8988T (cell line): ENCODE data around the gene OGG1.

Experiments
- DNase-seq: peaks from one replicate; pipeline ENCODE4 v3.0.0; 2011

OGG1 gene

DNA sequence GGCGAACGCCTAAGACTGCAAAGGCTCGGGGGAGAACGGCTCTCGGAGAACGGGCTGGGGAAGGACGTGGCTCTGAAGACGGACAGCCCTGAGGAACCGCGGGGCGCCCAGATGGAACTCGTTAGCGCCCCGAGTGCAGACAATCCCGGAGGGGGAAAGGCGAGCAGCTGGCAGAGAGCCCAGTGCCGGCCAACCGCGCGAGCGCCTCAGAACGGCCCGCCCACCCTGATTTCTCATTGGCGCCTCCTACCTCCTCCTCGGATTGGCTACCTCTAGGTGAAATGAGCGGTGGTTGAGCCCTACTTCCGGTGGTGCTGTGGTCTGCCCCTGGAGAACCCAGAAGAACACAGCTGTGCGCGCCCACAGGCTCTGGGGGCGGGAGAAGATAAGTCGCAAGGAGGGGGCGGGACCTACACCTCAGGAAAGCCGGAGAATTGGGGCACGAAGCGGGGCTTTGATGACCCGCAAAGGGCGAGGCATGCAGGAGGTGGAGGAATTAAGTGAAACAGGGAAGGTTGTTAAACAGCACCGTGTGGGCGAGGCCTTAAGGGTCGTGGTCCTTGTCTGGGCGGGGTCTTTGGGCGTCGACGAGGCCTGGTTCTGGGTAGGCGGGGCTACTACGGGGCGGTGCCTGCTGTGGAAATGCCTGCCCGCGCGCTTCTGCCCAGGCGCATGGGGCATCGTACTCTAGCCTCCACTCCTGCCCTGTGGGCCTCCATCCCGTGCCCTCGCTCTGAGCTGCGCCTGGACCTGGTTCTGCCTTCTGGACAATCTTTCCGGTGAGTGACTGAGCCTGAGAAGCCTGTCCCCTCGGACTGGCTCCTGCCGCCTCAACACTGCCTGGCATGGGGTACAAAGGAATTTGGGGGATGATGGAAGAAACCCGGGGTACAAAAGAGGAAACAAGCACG, at the start of gene OGG1:
OGG1 (plus strand) TSS at position 308 of the 911 bp plus-strand sequence; CDS start at position 643, 335 bp downstream.
- DNase-seq = peak; percentile 96

DNA sequence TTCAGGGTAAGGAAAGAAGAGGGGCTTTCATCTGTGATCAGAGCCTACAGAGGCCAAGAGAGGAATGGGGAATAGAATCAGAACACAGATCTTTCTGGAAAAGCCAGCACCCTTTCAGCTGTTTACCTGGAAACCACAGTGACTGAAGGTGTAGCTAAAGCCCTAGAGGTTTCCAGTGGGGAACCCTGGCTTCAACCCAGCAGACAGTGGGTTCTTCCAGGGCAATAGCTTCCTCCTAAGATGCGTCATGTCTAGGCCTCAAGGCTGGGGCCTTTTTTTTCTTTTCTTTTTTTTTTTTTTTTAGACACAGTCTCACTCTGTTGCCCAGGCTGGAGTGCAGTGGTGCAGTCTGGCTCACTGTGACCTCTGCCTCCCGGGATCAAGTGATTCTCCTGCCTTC, 49.2 kb upstream of the OGG1 start:
- DNase-seq = no peak

DNA sequence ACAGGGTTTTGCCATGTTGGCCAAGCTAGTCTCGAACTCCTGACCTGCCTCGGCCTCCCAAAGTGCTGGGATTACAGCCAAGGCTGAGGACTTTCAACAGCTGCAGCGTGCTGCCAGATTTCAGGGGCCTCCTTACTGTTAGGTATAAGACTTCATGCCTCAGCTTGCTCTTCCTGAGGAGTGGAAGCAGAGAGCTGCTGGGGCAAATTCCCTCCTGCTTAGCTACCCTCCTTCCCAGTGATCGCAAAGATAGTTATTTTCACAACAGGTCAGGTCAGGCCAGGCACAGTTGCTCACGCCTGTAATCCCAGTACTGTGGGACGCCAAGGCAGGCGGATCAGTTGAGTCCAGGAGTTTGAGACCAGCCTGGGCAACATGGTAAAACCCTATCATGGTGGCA, 48.7 kb upstream of the OGG1 start:
- no peak for DNase-seq

- DNase-seq = no peak
Observed at GRCh38 chr3:9701711-9702110, 48.0 kb upstream of the OGG1 start.

GRCh38 chr3:9703240-9703639, 46.5 kb upstream of the OGG1 start:
- no peak for DNase-seq

GRCh38 chr3:9703736-9704346, 45.9 kb upstream of the OGG1 start, which contains the start of gene CPNE9:
CPNE9 (plus strand) TSS chr3:9703833; CDS start chr3:9703997, 164 bp downstream.
- DNase-seq = peak; percentile 77

- DNase-seq = peak; percentile 91
Observed at GRCh38 chr3:9704347-9705322, 45.1 kb upstream of the OGG1 start.

GRCh38 chr3:9710174-9710739, 39.5 kb upstream of the OGG1 start:
- no peak for DNase-seq

DNA sequence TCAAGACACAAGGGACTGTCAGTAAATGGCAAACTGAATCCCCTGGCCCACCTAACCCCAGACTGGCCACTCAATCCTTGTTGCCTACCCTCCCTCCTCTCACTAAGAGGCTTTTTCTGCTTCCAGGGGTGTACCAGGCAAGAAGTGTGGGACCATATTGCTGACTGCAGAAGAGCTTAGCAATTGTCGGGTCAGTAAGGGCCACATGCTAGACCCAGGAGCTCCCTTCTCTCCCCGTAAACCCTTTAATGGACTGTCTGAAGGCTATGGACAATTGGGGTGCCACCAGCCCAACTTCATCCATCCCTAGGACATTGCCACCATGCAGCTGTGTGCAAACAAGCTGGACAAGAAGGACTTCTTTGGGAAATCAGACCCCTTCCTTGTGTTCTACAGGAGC, 37.3 kb upstream of the OGG1 start:
- no peak for DNase-seq

GRCh38 chr3:9713142-9713541, 36.6 kb upstream of the OGG1 start:
- no peak for DNase-seq

DNA sequence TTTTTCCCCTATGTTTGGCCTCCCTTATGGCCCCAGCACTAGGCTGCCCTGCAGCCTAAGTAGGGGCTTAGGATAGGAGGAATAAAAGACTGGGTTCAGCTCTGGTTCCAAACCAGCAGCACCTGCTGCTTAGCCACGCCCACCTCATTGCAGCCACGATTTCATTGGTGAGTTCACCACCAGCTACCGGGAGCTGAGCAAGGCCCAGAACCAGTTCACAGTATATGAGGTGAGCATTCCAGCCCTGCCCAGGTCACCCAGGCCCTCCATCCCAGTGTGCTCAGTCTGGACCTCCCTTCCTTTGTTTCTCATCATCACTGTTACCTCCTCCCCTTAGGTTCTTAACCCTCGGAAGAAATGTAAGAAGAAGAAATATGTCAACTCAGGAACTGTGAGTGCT, 34.6 kb upstream of the OGG1 start:
- no peak for DNase-seq

- DNase-seq = peak; percentile 45
Observed at GRCh38 chr3:9715764-9716437, 33.9 kb upstream of the OGG1 start.

- DNase-seq = no peak
Observed at GRCh38 chr3:9716801-9717555, 32.8 kb upstream of the OGG1 start.

- DNase-seq = no peak
Observed at GRCh38 chr3:9717563-9717962, 32.2 kb upstream of the OGG1 start.

DNA sequence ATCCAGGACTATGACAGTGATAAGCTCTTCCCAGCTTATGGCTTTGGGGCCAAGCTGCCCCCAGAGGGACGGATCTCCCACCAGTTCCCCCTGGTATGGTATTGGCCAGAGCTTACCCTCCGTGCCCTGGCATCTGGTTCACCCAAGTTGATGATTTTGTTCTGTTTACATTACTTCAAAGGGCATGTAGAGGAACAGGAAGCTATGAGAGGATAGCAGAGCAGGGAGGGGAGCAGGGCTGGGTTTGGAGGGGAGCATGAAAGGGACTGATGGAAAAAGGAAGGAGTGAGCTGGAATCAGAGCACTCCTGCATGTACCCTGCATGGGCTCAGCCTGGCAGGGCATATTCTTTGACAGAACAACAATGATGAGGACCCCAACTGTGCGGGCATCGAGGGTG, 31.6 kb upstream of the OGG1 start:
- DNase-seq = no peak

DNA sequence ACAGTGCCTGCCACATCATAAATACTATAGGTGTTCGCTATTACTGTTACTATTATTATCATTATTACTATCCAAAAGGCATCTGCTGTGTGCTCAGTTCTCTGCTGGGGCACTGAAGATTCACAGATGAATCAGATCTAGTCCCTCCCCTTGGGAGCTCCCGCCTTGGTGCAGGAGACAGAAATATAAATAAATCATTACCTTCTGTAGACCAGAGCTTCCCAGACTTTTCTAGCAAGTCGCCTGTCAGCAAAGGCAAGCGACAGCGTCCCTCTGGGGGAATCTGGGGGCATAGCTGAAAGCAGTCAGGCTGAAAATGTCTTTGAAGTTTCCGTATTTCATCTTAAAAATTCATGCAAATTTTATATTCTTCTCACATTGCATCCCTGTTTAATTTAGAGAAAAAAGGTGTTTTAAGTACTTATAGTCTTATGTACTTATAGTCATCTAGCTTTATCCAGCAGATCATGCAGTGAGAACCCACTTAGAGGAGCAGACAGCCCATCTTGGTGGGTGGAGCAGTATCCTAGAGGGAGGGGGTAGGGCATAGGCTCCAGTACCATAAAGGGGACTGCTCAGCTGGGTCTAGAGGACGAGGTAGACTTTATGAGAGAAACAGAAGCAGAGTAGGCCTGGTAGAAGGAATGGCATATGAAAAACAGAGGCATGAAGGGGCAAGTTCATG, 28.6 kb upstream of the OGG1 start:
- DNase-seq = no peak

DNA sequence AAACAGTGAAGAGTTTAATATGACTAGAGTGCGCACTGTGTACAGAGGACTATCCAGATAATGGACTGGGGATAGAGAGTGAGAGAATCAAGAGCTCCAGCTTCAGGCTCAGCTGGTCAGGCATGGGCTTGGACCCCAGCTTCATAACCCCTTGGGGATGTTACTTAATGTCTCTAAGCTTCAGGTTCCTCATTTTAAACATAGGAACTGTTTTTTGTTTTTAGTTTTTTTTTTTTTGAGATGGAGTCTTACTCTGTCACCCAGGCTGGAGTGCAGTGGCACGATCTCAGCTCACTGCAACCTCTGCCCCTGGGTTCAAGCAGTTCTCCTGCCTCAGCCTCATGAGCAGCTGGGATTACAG, 28.1 kb upstream of the OGG1 start:
- no peak for DNase-seq

DNA sequence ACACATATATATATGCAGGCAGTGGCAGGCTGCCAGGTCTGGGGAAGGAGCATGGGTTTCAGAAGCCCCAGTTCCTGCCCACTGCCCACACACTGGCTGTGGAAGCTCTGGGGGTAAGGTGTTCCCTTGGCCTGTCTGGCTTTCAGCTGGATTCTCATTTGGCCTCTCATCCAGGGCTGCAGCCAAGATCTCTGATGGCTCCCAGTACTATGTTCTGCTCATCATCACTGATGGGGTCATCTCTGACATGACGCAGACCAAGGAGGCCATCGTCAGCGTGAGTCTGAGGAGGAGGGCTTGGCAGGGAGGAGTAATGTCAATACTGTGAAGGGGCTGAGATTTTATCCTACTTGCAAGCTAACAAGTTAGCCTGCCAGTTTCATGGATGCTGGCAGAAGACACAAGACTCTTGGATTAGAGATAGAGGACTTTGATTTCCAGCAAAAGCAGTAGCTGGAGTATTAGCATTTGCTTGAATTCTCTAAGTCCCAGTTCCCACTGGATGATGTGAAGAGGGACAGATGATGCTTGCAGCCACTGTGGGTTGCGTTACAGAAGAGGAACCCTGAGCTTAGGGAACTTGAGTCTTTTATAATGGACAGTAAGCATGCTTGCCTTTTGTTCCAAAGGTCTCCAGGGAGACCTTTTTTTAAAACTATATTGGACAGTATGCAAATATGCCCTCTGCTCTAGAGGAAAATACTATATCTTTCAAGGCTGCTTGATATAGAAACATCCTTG, 23.8 kb upstream of the OGG1 start:
- DNase-seq = no peak

- DNase-seq = peak; percentile 62
Observed at GRCh38 chr3:9727041-9727595, 22.6 kb upstream of the OGG1 start.

DNA sequence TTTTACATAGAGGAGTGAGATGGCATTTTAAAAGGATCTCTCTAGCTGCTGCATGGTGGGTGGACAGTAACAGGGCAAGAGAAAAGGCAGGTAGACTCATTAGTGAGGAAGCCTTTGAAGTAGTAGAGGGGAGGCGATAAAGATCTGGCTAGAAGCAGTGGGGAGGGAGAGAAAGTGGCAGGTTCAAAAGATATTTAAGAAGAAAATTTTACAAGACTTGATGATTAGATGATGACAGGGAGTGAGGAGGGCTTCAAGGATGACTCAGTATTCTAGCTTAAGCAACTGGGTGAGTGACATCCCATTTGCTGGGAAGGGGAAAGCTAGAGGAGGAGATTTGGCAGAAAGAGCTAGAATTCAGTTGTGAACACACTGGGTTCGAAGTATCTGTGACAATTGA, 22.0 kb upstream of the OGG1 start:
- DNase-seq = no peak
